GM12874 (cell line): ENCODE results near the gene TSSK6.

ENCODE experiments used
- TF ChIP-seq, protein P1 (sequence below): IDR thresholded peaks from 2 replicates; pipeline ENCODE4 v1.5.1; 2011; ENCODE audit warnings: low read depth, mild to moderate bottlenecking, control low read depth, low read length, moderate library complexity; ENCODE audit not compliant: insufficient read depth

Gene TSSK6

GRCh38 chr19:19527371-19527656 lies 12.0 kb upstream of the TSSK6 start:
- TF ChIP-seq, protein P1, sequence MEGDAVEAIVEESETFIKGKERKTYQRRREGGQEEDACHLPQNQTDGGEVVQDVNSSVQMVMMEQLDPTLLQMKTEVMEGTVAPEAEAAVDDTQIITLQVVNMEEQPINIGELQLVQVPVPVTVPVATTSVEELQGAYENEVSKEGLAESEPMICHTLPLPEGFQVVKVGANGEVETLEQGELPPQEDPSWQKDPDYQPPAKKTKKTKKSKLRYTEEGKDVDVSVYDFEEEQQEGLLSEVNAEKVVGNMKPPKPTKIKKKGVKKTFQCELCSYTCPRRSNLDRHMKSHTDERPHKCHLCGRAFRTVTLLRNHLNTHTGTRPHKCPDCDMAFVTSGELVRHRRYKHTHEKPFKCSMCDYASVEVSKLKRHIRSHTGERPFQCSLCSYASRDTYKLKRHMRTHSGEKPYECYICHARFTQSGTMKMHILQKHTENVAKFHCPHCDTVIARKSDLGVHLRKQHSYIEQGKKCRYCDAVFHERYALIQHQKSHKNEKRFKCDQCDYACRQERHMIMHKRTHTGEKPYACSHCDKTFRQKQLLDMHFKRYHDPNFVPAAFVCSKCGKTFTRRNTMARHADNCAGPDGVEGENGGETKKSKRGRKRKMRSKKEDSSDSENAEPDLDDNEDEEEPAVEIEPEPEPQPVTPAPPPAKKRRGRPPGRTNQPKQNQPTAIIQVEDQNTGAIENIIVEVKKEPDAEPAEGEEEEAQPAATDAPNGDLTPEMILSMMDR = no peak

DNA sequence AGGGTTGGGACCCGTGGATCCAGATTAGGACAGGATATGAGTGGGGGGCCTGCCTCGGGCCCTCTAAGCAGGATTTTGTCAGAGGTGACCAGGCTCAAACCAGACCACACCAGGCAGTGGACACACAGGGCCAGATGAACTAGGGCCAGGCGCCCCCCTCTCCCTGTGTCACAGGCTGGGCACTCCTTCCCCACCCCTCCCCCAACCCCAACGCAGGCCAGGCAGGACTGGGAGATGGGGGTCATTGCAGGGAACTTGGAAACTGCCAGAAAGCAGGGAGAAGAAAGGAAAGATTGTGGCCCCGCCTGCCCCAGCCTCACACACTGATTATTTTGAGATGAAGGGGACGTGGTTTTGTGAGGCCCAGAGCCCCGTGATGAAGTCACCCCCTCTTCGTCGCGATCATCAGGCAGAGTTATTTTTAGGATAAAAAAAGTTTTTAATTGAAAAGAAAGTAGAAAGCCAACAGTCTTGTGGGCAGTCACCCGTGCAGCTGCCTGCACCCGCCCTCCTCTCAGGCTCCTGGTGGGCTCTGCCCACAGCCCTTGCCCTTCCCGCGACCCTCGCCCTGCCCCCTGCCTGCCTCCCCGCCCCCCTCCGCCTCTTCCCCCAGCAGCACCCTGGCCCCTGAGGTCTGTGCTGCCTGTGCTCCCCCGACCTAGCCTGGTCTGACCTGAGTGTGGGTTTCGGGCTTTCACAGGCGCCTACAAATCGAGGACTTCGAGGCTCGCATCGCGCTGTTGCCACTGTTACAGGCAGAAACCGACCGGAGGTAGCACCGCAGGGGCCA lies 11.4 kb upstream of the TSSK6 start:
- TF ChIP-seq, protein P1 = no peak

DNA sequence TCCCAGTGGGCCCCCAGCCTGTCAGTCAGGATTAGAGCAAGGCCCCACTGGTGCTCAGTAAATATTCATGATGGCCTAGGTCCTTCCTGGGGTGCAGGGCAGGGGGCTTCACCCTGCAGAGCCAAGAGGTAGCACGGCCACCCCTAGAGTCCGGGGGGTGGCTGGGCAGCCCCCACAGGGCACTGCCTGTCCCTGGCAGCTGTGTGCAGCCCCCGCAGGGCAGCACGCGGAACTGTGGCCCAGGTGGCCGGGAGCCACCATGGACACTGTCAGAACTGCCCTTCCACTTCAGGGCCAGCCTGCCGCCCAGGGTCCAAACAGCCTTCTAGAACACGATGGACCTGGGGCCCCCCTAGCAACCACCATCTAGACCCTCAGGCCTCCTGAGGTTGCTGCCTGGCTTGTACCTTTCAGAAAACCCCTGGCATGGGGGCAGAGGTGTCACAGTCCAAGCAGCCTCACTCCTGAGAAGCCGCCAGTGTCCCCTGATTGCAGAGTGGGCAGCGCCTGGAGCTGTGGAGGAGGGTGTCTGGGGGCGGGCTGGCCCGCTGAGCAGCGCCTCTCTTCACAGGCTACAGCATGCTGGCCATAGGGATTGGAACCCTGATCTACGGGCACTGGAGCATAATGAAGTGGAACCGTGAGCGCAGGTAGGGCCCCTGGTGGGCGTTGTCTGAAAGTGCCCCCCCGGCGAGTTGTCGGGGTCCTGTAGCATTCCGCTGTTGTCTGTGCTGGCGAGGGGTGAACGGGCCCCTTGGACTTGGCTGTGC lies 10.4 kb upstream of the TSSK6 start:
- TF ChIP-seq, protein P1 = 0 out of 2 replicates have a peak, but pooled peaks have one; percentile 1

GRCh38 chr19:19524053-19524452 lies 8.7 kb upstream of the TSSK6 start:
- TF ChIP-seq, protein P1 = no peak

GRCh38 chr19:19523177-19523576 lies 7.8 kb upstream of the TSSK6 start:
- TF ChIP-seq, protein P1 = no peak

DNA sequence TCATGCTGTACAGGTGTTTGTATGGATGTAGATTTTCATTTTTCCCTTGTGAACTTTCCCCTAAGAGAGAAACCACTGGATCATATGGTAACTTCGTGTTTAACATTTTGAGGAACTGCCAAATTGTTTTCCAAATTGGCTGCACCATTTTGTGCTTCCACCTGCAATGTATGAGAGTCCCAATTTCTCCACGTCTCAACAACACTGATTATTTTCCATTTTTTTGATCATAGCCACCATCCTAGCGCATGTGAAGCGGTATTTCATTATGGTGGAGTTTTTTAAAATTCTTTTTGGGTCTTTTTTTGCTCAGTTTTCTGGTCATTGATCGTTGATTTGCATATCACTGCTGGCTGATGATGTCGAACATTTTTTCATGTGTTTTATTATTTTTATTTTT lies 5.6 kb upstream of the TSSK6 start:
- TF ChIP-seq, protein P1 = no peak

DNA sequence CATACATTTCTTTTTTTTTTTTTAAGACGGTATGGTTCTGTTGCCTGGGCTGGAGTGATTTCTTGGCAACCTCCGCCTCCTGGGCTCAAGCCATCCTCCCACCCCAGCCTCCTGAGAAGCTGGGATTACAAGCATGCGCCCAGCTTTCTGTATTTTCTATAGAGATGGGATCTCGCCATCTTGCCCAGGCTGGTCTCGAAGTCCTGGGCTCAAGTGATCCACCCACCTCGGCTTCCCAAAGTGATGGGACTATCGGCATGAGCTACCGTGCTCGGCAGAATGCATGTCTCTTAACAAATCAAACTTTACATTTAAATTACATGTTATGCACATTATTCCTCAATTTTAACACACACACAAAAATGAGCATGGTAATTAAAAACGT lies 1.9 kb upstream of the TSSK6 start:
- TF ChIP-seq, protein P1 = no peak
